H9 (cell line): ENCODE measurements around the gene POLR3C. TPM values are rescaled to one million over a fixed set of nuclear protein-coding genes. Genes with fewer than 3 reads are reported as not detected.

ENCODE experiments used
- DNase-seq: peaks from one replicate; pipeline ENCODE4 v3.0.0-alpha.2; 2017
- H2AFZ ChIP-seq: one replicate; pipeline ENCODE4 v1.6.1; 2013; ENCODE audit warnings: mild to moderate bottlenecking, low read length, control low read depth, moderate library complexity
- H2AK5ac ChIP-seq: 2 replicates; pipeline ENCODE4 v1.6.1; 2013; ENCODE audit warnings: low read length, control low read depth, mixed read lengths; ENCODE audit not compliant: insufficient read length
- H2BK120ac ChIP-seq: one replicate; pipeline ENCODE4 v1.6.1; 2013; ENCODE audit warnings: low read depth, mild to moderate bottlenecking, low read length, control low read depth, inconsistent platforms; ENCODE audit not compliant: poor library complexity, severe bottlenecking
- H2BK12ac ChIP-seq: 2 replicates; pipeline ENCODE4 v1.6.1; 2013; ENCODE audit warnings: low read length, control low read depth, mixed read lengths, low read depth; ENCODE audit not compliant: insufficient read length
- H2BK15ac ChIP-seq: 2 replicates; pipeline ENCODE4 v1.6.1; 2013; ENCODE audit warnings: low read depth, low read length, control low read depth
- H2BK20ac ChIP-seq: one replicate; pipeline ENCODE4 v1.6.1; 2013; ENCODE audit warnings: low read depth, mild to moderate bottlenecking, low read length, control low read depth, inconsistent platforms; ENCODE audit not compliant: poor library complexity, severe bottlenecking
- H2BK5ac ChIP-seq: 2 replicates; pipeline ENCODE4 v1.6.1; 2013; ENCODE audit warnings: low read length, control low read depth, mixed read lengths; ENCODE audit not compliant: insufficient read length
- H3K14ac ChIP-seq: 2 replicates; pipeline ENCODE4 v1.6.1; 2013; ENCODE audit warnings: low read length, control low read depth; ENCODE audit not compliant: insufficient read depth
- H3K18ac ChIP-seq: 2 replicates; pipeline ENCODE4 v1.6.1; 2013; ENCODE audit warnings: low read depth, mild to moderate bottlenecking, mixed read lengths, low read length, control low read depth; ENCODE audit not compliant: insufficient read length
- H3K23ac ChIP-seq: 2 replicates; pipeline ENCODE4 v1.6.1; 2013; ENCODE audit warnings: low read length, control low read depth, mixed read lengths, low read depth; ENCODE audit not compliant: insufficient read length
- H3K23me2 ChIP-seq: 2 replicates; pipeline ENCODE4 v1.6.1; 2013; ENCODE audit warnings: low read depth, mild to moderate bottlenecking, mixed read lengths, low read length, control low read depth; ENCODE audit not compliant: insufficient read length, poor library complexity, severe bottlenecking
- H3K27ac ChIP-seq: 2 replicates; pipeline ENCODE4 v1.5.1; 2013; ENCODE audit warnings: low read length, control low read depth, mixed read lengths, low read depth; ENCODE audit not compliant: insufficient read length
- H3K27me3 ChIP-seq: 2 replicates; pipeline ENCODE4 v1.6.1; 2013; ENCODE audit warnings: low read length, control low read depth, inconsistent platforms; ENCODE audit not compliant: insufficient read depth
- H3K4ac ChIP-seq: 2 replicates; pipeline ENCODE4 v1.6.1; 2013; ENCODE audit warnings: low read depth, mild to moderate bottlenecking, control low read depth, inconsistent platforms, low read length, moderate library complexity
- H3K4me1 ChIP-seq: 2 replicates; pipeline ENCODE4 v1.6.1; 2013; ENCODE audit warnings: low read length, control low read depth, inconsistent platforms; ENCODE audit not compliant: insufficient read depth
- H3K4me2 ChIP-seq: 2 replicates; pipeline ENCODE4 v1.6.1; 2013; ENCODE audit warnings: low read length, control low read depth, mixed read lengths; ENCODE audit not compliant: insufficient read length, insufficient read depth
- H3K56ac ChIP-seq: 2 replicates; pipeline ENCODE4 v1.6.1; 2013; ENCODE audit warnings: low read depth, mild to moderate bottlenecking, mixed read lengths, low read length, control low read depth; ENCODE audit not compliant: insufficient read length
- H3K79me1 ChIP-seq: 2 replicates; pipeline ENCODE4 v1.6.1; 2013; ENCODE audit warnings: low read depth, mild to moderate bottlenecking, moderate library complexity, low read length, control low read depth, inconsistent platforms; ENCODE audit not compliant: insufficient read depth, poor library complexity, severe bottlenecking
- H3K79me2 ChIP-seq: 2 replicates; pipeline ENCODE4 v1.6.1; 2013; ENCODE audit warnings: low read length, control low read depth, inconsistent platforms; ENCODE audit not compliant: insufficient read depth
- H3K9ac ChIP-seq: 2 replicates; pipeline ENCODE4 v1.6.1; 2013; ENCODE audit warnings: low read length, control low read depth, mixed read lengths; ENCODE audit not compliant: insufficient read length; ENCODE audit errors: extremely low read depth
- H3K9me3 ChIP-seq: one replicate; pipeline ENCODE4 v1.6.1; 2013; ENCODE audit warnings: low read depth, low read length, inconsistent platforms; ENCODE audit not compliant: control insufficient read depth
- H3T11ph ChIP-seq: one replicate; pipeline ENCODE4 v1.6.1; 2013; ENCODE audit warnings: mild to moderate bottlenecking, low read length, control low read depth, inconsistent platforms
- H4K20me1 ChIP-seq: one replicate; pipeline ENCODE4 v1.6.1; 2013; ENCODE audit not compliant: control insufficient read depth, insufficient read length, insufficient read depth
- H4K5ac ChIP-seq: 2 replicates; pipeline ENCODE4 v1.6.1; 2013; ENCODE audit warnings: low read depth, mild to moderate bottlenecking, mixed read lengths, low read length, control low read depth; ENCODE audit not compliant: insufficient read length
- H4K8ac ChIP-seq: replicated peaks from 2 replicates; pipeline ENCODE4 v1.6.1; 2013; ENCODE audit warnings: low read length, control low read depth, mixed read lengths, low read depth; ENCODE audit not compliant: insufficient read length
- H4K91ac ChIP-seq: 2 replicates; pipeline ENCODE4 v1.6.1; 2013; ENCODE audit warnings: low read depth, mild to moderate bottlenecking, moderate library complexity, mixed read lengths, low read length, control low read depth; ENCODE audit not compliant: insufficient read length
- H3K27ac Mint-ChIP-seq, 3 experiments: 2 replicates in 2 of 3; 3 replicates in 1 of 3; pipeline ENCODE4 v1.8.0; 2020 to 2021; ENCODE audit warnings: mixed read lengths in 3 of 3, mild to moderate bottlenecking in 1 of 3, moderate library complexity in 1 of 3
- H3K27me3 Mint-ChIP-seq: 2 replicates; pipeline ENCODE4 v1.8.0; 2021; ENCODE audit warnings: low read depth, mild to moderate bottlenecking, moderate library complexity, mixed read lengths
- H3K36me3 Mint-ChIP-seq, 3 experiments: 2 replicates in 2 of 3; 3 replicates in 1 of 3; pipeline ENCODE4 v1.8.0; 2020 to 2021; ENCODE audit warnings: low read depth in 3 of 3, mixed read lengths in 3 of 3; ENCODE audit not compliant: insufficient read depth in 1 of 3
- H3K4me1 Mint-ChIP-seq, 2 experiments: 2 replicates each; pipeline ENCODE4 v1.8.0; 2020; ENCODE audit warnings: mixed read lengths in 2 of 2
- H3K4me3 Mint-ChIP-seq, 2 experiments: 2 replicates in 1 of 2; 3 replicates in 1 of 2; pipeline ENCODE4 v1.8.0; 2020 to 2021; ENCODE audit warnings: mild to moderate bottlenecking in 2 of 2, mixed read lengths in 2 of 2, moderate library complexity in 1 of 2
- H3K9me3 Mint-ChIP-seq, 2 experiments: 2 replicates in 1 of 2; 3 replicates in 1 of 2; pipeline ENCODE4 v1.8.0; 2020; ENCODE audit warnings: mild to moderate bottlenecking in 2 of 2, mixed read lengths in 2 of 2, moderate library complexity in 1 of 2
- WGBS: extraction: QIAGEN DNeasy Blood & Tissue Kit; methylation state at CpG from one replicate; pipeline ENCODE4 v1.1.7; 2013; ENCODE audit warnings: missing lambda C conversion rate, low lambda C conversion rate, mixed read lengths; ENCODE audit not compliant: insufficient read length; ENCODE audit errors: extremely low coverage; 5-methylcytosine and 5-hydroxymethylcytosine counted together
- total RNA-seq: library from RNA; stranded (reverse); gene quantifications from 2 replicates; pipeline ENCODE4 v1.2.1, GENCODE V29; 2021
- TF ChIP-seq, protein P1 (sequence below): fragments of 200-600 bp; sonication (generic); conservative IDR thresholded peaks from 3 replicates; pipeline ENCODE4 v1.8.0; 2021; ENCODE audit warnings: antibody characterized with exemption, mild to moderate bottlenecking

Gene POLR3C
- total RNA-seq, 1 experiment from 2014 or later, result 37.2 TPM

DNA sequence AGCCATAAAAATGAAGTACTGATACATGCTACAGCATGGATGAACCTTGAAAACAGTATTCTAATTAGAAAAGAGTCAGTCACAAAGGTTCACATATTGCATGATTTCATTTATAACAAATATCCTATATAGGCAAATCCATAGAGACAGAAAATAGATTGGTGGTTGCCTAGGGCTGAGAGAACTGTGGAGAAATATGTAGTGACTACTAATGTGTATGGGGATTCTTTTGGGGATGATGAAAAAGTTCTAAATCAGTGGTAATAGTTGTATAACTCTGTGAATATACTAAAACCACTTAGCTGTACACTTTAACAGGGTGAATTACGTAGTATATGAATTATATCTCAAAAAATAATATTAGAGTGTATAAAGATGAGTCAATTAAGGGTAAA lies 45.9 kb upstream of the POLR3C start:
- Mint-ChIP-seq H3K9me3 (no peaks in the 10 kb centered on the region), H3K27ac (no peak overlapping the region), H3K36me3 (peaks cover 0 to 7% (median 5%) of the 10 kb centered on the region in 3 experiments; a peak in 2 of 7 replicates), H3K27me3 (no peaks in the 10 kb centered on the region), H3K4me3 (no peak overlapping the region), H3K4me1 (no peaks in the 10 kb centered on the region)
- Histone ChIP-seq H3K4me2 (no peak overlapping the region), H4K20me1 (no peaks in the 10 kb centered on the region), H3K23ac (no peak overlapping the region), H3K56ac (no peak overlapping the region), H3K9me3 (no peaks in the 10 kb centered on the region), H3K79me1 (no peaks in the 10 kb centered on the region), H3K4ac (no peak overlapping the region), H4K5ac (no peak overlapping the region), H2BK15ac (no peak overlapping the region), H2AK5ac (no peak overlapping the region), H3K27me3 (no peaks in the 10 kb centered on the region), H2BK5ac (no peak overlapping the region), H4K8ac (no peak overlapping the region), H2BK120ac (no peak overlapping the region), H3K14ac (no peak overlapping the region), H4K91ac (no peak overlapping the region), H2BK12ac (no peak overlapping the region), H3K27ac (no peak overlapping the region), H2BK20ac (no peak overlapping the region), H3K23me2 (no peaks in the 10 kb centered on the region), H3T11ph (no peak overlapping the region), H3K9ac (no peak overlapping the region), H2AFZ (no peak overlapping the region), H3K79me2 (no peaks in the 10 kb centered on the region), H3K4me1 (no peaks in the 10 kb centered on the region), H3K18ac (no peak overlapping the region)
- TF ChIP-seq, protein P1, sequence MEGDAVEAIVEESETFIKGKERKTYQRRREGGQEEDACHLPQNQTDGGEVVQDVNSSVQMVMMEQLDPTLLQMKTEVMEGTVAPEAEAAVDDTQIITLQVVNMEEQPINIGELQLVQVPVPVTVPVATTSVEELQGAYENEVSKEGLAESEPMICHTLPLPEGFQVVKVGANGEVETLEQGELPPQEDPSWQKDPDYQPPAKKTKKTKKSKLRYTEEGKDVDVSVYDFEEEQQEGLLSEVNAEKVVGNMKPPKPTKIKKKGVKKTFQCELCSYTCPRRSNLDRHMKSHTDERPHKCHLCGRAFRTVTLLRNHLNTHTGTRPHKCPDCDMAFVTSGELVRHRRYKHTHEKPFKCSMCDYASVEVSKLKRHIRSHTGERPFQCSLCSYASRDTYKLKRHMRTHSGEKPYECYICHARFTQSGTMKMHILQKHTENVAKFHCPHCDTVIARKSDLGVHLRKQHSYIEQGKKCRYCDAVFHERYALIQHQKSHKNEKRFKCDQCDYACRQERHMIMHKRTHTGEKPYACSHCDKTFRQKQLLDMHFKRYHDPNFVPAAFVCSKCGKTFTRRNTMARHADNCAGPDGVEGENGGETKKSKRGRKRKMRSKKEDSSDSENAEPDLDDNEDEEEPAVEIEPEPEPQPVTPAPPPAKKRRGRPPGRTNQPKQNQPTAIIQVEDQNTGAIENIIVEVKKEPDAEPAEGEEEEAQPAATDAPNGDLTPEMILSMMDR, result no peak
- whole genome bisulfite sequencing, result no CpG with 5 or more reads among the region's 1 CpG
- DNase-seq, result no peak
